Smooth muscle cell (in vitro differentiated cells): ENCODE measurements around the gene SAMHD1. TPM values are rescaled to one million over a fixed set of nuclear protein-coding genes. Genes with fewer than 3 reads are reported as not detected.

ENCODE experiments used
- DNase-seq: peaks from one replicate; lab custom pipeline; 2025; ENCODE audit not compliant: unreplicated experiment; lab: John Stamatoyannopoulos, UW
- H2AFZ ChIP-seq: fragments of 200-600 bp; sonication (generic); 2 replicates; pipeline ENCODE4 v1.6.0; 2016; ENCODE audit warnings: antibody characterized with exemption, low read depth, mild to moderate bottlenecking
- H3F3A ChIP-seq: fragments of 200-600 bp; sonication (generic); 2 replicates; pipeline ENCODE4 v1.6.0; 2017; ENCODE audit warnings: antibody characterized with exemption, low read depth
- H3K27ac ChIP-seq: fragments of 200-600 bp; sonication (generic); 2 replicates; pipeline ENCODE4 v1.5.1; 2016; ENCODE audit warnings: low read depth, mild to moderate bottlenecking
- H3K27me3 ChIP-seq: fragments of 200-600 bp; sonication (generic); 2 replicates; pipeline ENCODE4 v1.6.1; 2016; ENCODE audit warnings: low read depth, mild to moderate bottlenecking
- H3K36me3 ChIP-seq: fragments of 200-600 bp; sonication (generic); 2 replicates; pipeline ENCODE4 v1.5.1; 2016; ENCODE audit warnings: low read depth
- H3K4me1 ChIP-seq: fragments of 200-600 bp; sonication (generic); 2 replicates; pipeline ENCODE4 v1.5.1; 2016; ENCODE audit warnings: low read depth
- H3K4me2 ChIP-seq: fragments of 200-600 bp; sonication (generic); 2 replicates; pipeline ENCODE4 v1.6.0; 2016; ENCODE audit warnings: mild to moderate bottlenecking
- H3K4me3 ChIP-seq: fragments of 200-600 bp; sonication (generic); 2 replicates; pipeline ENCODE4 v1.5.1; 2016; ENCODE audit warnings: mild to moderate bottlenecking
- H3K79me2 ChIP-seq: fragments of 200-600 bp; sonication (generic); 2 replicates; pipeline ENCODE4 v1.6.0; 2016; ENCODE audit warnings: low read depth, mild to moderate bottlenecking
- H3K9ac ChIP-seq: fragments of 200-600 bp; sonication (generic); 2 replicates; pipeline ENCODE4 v1.6.0; 2016; ENCODE audit warnings: low read depth
- H3K9me3 ChIP-seq: fragments of 200-600 bp; sonication (generic); replicated peaks from 2 replicates; pipeline ENCODE4 v1.5.1; 2016; ENCODE audit warnings: low read depth
- H4K20me1 ChIP-seq: fragments of 200-600 bp; sonication (generic); 2 replicates; pipeline ENCODE4 v1.6.0; 2016; ENCODE audit warnings: low read depth
- WGBS: methylation state at CpG from one replicate; pipeline ENCODE4 v1.1.7; 2016; ENCODE audit warnings: low lambda C conversion rate; 5-methylcytosine and 5-hydroxymethylcytosine counted together
- polyA plus RNA-seq: library from polyadenylated mRNA; unstranded; fragments of >200 nt; fragmentation: Nextera tagmentation; extraction: Ambion mirVana; gene quantifications from 2 replicates; pipeline ENCODE4 v1.2.1, GENCODE V29; 2016
- total RNA-seq: library from RNA; depleted of rRNA; stranded (reverse); fragments of >200 nt; gene quantifications from 2 replicates; pipeline ENCODE4 v1.2.3, GENCODE V29; 2014
- TF ChIP-seq, protein P1 (sequence below): fragments of 200-600 bp; sonication (generic); IDR thresholded peaks from 2 replicates; pipeline ENCODE4 v1.5.1; 2017; ENCODE audit warnings: borderline replicate concordance, mild to moderate bottlenecking, antibody characterized with exemption; ENCODE audit not compliant: insufficient read depth, poor library complexity, severe bottlenecking

Gene SAMHD1
- total and polyA plus RNA-seq, 2 experiments from 2014 or later: 2.1 to 4.6 TPM

DNA sequence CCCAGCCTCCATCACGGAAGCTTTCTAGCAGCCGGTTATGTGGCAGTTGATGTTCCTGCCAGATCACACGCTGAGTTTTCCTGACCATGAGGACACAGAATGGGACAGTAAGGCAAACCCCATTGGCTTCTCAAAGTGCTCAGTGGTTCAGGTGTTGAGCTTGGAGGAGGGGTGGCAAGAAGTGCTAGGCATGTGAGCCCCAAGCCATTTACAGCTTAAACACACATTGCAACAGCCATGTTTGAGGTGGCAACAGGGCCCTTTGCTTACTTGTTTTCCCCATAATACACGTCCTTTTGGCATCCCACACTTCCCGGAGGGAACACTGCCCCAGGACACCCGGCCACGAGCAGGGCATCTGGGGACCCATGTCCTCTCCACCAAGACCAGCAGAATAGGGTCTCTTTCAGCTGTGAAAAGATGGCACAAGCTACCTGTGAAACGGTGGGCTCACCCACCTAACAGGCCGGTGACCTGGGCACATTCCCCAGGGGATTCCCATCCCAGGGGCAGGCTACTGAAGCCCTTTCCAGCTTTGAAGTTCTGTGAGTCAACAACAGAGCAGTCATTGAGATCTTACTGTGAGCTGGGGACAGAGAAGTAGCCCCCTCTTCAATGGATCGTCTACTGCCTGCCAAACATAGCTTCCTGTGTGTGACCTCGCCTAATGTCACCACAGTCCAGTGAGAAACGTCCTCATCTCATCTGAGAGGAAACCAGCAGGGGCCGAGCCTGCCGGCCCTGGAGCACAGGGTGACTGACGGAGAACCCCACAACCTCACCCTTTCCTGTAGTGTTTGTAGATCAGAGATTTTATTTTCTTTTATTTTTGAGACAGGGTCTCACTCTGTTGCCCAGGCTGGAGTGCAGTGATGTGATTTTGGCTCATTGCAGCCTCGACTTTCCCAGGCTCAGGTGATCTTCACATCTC, 79.6 kb downstream of the SAMHD1 start:
- H3K27ac ChIP-seq: no peak overlapping the region
- H2AFZ ChIP-seq: no peak overlapping the region
- DNase-seq: no peak
- H3F3A ChIP-seq: no peaks in the 10 kb centered on the region
- no peak overlapping the region for H3K4me2 ChIP-seq
- TF ChIP-seq, protein P1, sequence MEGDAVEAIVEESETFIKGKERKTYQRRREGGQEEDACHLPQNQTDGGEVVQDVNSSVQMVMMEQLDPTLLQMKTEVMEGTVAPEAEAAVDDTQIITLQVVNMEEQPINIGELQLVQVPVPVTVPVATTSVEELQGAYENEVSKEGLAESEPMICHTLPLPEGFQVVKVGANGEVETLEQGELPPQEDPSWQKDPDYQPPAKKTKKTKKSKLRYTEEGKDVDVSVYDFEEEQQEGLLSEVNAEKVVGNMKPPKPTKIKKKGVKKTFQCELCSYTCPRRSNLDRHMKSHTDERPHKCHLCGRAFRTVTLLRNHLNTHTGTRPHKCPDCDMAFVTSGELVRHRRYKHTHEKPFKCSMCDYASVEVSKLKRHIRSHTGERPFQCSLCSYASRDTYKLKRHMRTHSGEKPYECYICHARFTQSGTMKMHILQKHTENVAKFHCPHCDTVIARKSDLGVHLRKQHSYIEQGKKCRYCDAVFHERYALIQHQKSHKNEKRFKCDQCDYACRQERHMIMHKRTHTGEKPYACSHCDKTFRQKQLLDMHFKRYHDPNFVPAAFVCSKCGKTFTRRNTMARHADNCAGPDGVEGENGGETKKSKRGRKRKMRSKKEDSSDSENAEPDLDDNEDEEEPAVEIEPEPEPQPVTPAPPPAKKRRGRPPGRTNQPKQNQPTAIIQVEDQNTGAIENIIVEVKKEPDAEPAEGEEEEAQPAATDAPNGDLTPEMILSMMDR: no peak
- WGBS: 69% methylated on average over 16 of the region's 16 CpGs
- no peaks in the 10 kb centered on the region for H4K20me1 ChIP-seq
- no peaks in the 10 kb centered on the region for H3K36me3 ChIP-seq
- H3K4me1 ChIP-seq: no peaks in the 10 kb centered on the region
- no peaks in the 10 kb centered on the region for H3K27me3 ChIP-seq
- H3K9ac ChIP-seq: no peak overlapping the region
- H3K4me3 ChIP-seq: no peak overlapping the region
- no peaks in the 10 kb centered on the region for H3K9me3 ChIP-seq
- no peaks in the 10 kb centered on the region for H3K79me2 ChIP-seq

DNA sequence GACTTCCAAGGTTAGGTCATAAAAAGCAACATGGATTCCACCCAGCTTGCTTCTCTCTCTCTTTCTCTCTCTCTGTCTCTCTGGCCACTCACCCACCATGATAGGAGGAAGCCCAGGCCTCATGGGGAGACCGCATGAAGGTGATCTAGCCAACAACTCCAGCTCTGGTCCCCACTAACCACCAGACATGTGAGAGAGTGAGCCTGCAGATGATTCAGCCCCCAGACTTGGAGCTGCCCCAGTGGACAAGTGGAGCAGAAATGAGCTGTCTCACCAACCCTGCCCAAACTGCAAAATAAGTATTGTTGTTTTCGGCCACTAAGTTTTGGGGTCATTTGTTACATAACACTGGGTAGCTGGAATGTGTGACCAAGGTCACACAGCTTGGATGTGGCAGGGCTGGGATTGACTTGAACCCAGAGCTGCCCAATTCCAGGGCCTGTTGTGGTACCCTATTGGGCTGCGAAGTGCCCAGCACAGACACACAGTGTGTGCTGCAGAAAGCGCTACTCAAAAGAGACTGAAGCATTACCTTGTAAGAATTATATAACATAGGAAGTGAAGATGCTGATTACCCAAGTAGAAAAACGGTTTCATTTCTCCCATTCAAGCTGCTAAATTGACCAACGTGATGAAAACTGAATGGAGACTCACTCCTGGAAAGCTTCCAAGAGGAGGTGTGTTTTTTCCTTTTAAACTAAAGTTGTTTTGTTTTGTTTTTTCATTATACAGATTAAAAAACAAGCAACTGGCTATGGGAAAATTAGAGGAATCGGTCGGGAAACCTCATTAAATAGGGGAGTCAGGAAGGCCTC, 84.6 kb downstream of the SAMHD1 start:
- Histone ChIP-seq H3K9ac (no peak overlapping the region), H3K4me3 (no peak overlapping the region), H3K4me2 (no peak overlapping the region), H3K27ac (no peak overlapping the region), H2AFZ (no peak overlapping the region), H3F3A (no peaks in the 10 kb centered on the region), H3K79me2 (peaks cover 7% of the 10 kb centered on the region), H3K36me3 (no peaks in the 10 kb centered on the region), H3K9me3 (no peaks in the 10 kb centered on the region), H3K4me1 (peaks cover under 1% of the 10 kb centered on the region), H4K20me1 (peaks cover 6% of the 10 kb centered on the region), H3K27me3 (no peaks in the 10 kb centered on the region)
- TF ChIP-seq, protein P1: no peak
- WGBS: 94% methylated on average over 8 of the region's 8 CpGs
- DNase-seq: no peak

DNA sequence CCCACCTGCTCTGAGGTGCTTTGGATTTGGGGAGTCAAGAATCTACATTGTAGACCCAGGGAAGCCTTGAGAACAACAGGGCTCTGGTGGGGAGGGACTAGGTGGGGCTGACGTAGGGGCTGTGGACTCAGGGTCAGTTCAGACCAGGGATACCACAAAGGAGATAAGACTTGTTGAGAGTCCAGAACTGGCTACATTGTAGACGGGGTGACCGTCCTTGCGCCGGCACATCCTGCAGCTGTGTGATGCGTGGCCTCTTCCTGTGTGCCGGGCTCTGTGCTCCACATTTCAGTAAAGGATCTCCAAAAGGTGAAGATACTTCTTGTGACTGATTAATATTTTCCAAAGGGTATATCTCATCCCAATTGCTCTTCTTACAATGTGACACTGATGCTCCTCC, 85.3 kb downstream of the SAMHD1 start:
- no peak overlapping the region for H3K27ac ChIP-seq
- no peak overlapping the region for H3K4me3 ChIP-seq
- peaks cover 14% of the 10 kb centered on the region for H4K20me1 ChIP-seq
- H3K9ac ChIP-seq: no peak overlapping the region
- DNase-seq: no peak
- no peaks in the 10 kb centered on the region for H3K9me3 ChIP-seq
- 96% methylated on average over 7 of the region's 7 CpGs for WGBS
- H3K4me2 ChIP-seq: no peak overlapping the region
- H3K36me3 ChIP-seq: no peaks in the 10 kb centered on the region
- H3F3A ChIP-seq: no peaks in the 10 kb centered on the region
- no peaks in the 10 kb centered on the region for H3K27me3 ChIP-seq
- H2AFZ ChIP-seq: no peak overlapping the region
- peaks cover 8% of the 10 kb centered on the region for H3K4me1 ChIP-seq
- H3K79me2 ChIP-seq: peaks cover 13% of the 10 kb centered on the region
- TF ChIP-seq, protein P1: no peak
